ENCODE results near the gene LPO. TPM values are rescaled to one million over a fixed set of nuclear protein-coding genes. Genes with fewer than 3 reads are reported as not detected.

Gene LPO
- polyA plus RNA-seq, 2 donors = not detected

GRCh38 chr17:58314706-58315015 lies 76.3 kb downstream of the LPO start:
- Histone ChIP-seq H3K4me3 (ENCODE audit: low read depth in 1 of 2, low read length in 2 of 2) (no peak overlapping the region), H3K27me3 (ENCODE audit: control insufficient read depth in 1 of 2, insufficient read depth in 2 of 2, low read length in 2 of 2) (no peaks in the 10 kb centered on the region), H3K4me1 (ENCODE audit: control insufficient read depth in 2 of 2, insufficient read depth in 2 of 2, low read length in 1 of 2) (no peaks in the 10 kb centered on the region), H3K36me3 (ENCODE audit: control insufficient read depth in 2 of 2, insufficient read depth in 2 of 2, low read length in 1 of 2) (no peaks in the 10 kb centered on the region), H3K9me3 (ENCODE audit: control insufficient read depth in 2 of 2, insufficient read depth in 1 of 2, low read depth in 1 of 2, low read length in 1 of 2) (no peaks in the 10 kb centered on the region), H3K27ac (ENCODE audit: low read depth in 2 of 2, low read length in 1 of 2) (no peak overlapping the region)
- WGBS, 2 donors = 87 to 89% methylated on average over 6 of the region's 6 CpGs

GRCh38 chr17:58315281-58315711 lies 76.9 kb downstream of the LPO start:
- 91 to 92% methylated on average over 6 of the region's 6 CpGs for WGBS, 2 donors
- H3K4me1 ChIP-seq (ENCODE audit: control insufficient read depth in 2 of 2, insufficient read depth in 2 of 2, low read length in 1 of 2) = no peaks in the 10 kb centered on the region
- H3K27me3 ChIP-seq (ENCODE audit: control insufficient read depth in 1 of 2, insufficient read depth in 2 of 2, low read length in 2 of 2) = no peaks in the 10 kb centered on the region
- H3K9me3 ChIP-seq (ENCODE audit: control insufficient read depth in 2 of 2, insufficient read depth in 1 of 2, low read depth in 1 of 2, low read length in 1 of 2) = no peaks in the 10 kb centered on the region
- H3K36me3 ChIP-seq (ENCODE audit: control insufficient read depth in 2 of 2, insufficient read depth in 2 of 2, low read length in 1 of 2) = no peaks in the 10 kb centered on the region
- no peak overlapping the region for H3K27ac ChIP-seq (ENCODE audit: low read depth in 2 of 2, low read length in 1 of 2)
- no peak overlapping the region for H3K4me3 ChIP-seq (ENCODE audit: low read depth in 1 of 2, low read length in 2 of 2)

GRCh38 chr17:58315750-58316149 lies 77.4 kb downstream of the LPO start:
- Histone ChIP-seq H3K36me3 (ENCODE audit: control insufficient read depth in 2 of 2, insufficient read depth in 2 of 2, low read length in 1 of 2) (peaks cover 0 to under 1% of the 10 kb centered on the region in 2 donors), H3K4me3 (ENCODE audit: low read depth in 1 of 2, low read length in 2 of 2) (no peak overlapping the region), H3K27ac (ENCODE audit: low read depth in 2 of 2, low read length in 1 of 2) (no peak overlapping the region), H3K4me1 (ENCODE audit: control insufficient read depth in 2 of 2, insufficient read depth in 2 of 2, low read length in 1 of 2) (no peaks in the 10 kb centered on the region), H3K9me3 (ENCODE audit: control insufficient read depth in 2 of 2, insufficient read depth in 1 of 2, low read depth in 1 of 2, low read length in 1 of 2) (no peaks in the 10 kb centered on the region), H3K27me3 (ENCODE audit: control insufficient read depth in 1 of 2, insufficient read depth in 2 of 2, low read length in 2 of 2) (no peaks in the 10 kb centered on the region)
- 93 to 95% methylated on average over 4 of the region's 4 CpGs for WGBS, 2 donors

GRCh38 chr17:58316260-58316960 lies 78.0 kb downstream of the LPO start:
- no peaks in the 10 kb centered on the region for H3K9me3 ChIP-seq (ENCODE audit: control insufficient read depth in 2 of 2, insufficient read depth in 1 of 2, low read depth in 1 of 2, low read length in 1 of 2)
- WGBS, 2 donors = 86 to 91% methylated on average over 8 of the region's 8 CpGs
- H3K27ac ChIP-seq (ENCODE audit: low read depth in 2 of 2, low read length in 1 of 2) = no peak overlapping the region
- H3K4me3 ChIP-seq (ENCODE audit: low read depth in 1 of 2, low read length in 2 of 2) = no peak overlapping the region
- no peaks in the 10 kb centered on the region for H3K4me1 ChIP-seq (ENCODE audit: control insufficient read depth in 2 of 2, insufficient read depth in 2 of 2, low read length in 1 of 2)
- H3K27me3 ChIP-seq (ENCODE audit: control insufficient read depth in 1 of 2, insufficient read depth in 2 of 2, low read length in 2 of 2) = no peaks in the 10 kb centered on the region
- H3K36me3 ChIP-seq (ENCODE audit: control insufficient read depth in 2 of 2, insufficient read depth in 2 of 2, low read length in 1 of 2) = peaks cover 0 to 3% of the 10 kb centered on the region in 2 donors

- Histone ChIP-seq H3K27me3 (ENCODE audit: control insufficient read depth in 1 of 2, insufficient read depth in 2 of 2, low read length in 2 of 2) (no peaks in the 10 kb centered on the region), H3K36me3 (ENCODE audit: control insufficient read depth in 2 of 2, insufficient read depth in 2 of 2, low read length in 1 of 2) (peaks cover 0 to 3% of the 10 kb centered on the region in 2 donors), H3K9me3 (ENCODE audit: control insufficient read depth in 2 of 2, insufficient read depth in 1 of 2, low read depth in 1 of 2, low read length in 1 of 2) (no peaks in the 10 kb centered on the region), H3K27ac (ENCODE audit: low read depth in 2 of 2, low read length in 1 of 2) (no peak overlapping the region), H3K4me3 (ENCODE audit: low read depth in 1 of 2, low read length in 2 of 2) (no peak overlapping the region), H3K4me1 (ENCODE audit: control insufficient read depth in 2 of 2, insufficient read depth in 2 of 2, low read length in 1 of 2) (no peaks in the 10 kb centered on the region)
- 22 to 25% methylated on average over 5 of the region's 5 CpGs for WGBS, 2 donors
Observed at GRCh38 chr17:58317421-58318064, 79.2 kb downstream of the LPO start.

- H3K27ac ChIP-seq (ENCODE audit: low read depth in 2 of 2, low read length in 1 of 2) = no peak overlapping the region
- 90% methylated on average over 9 of the region's 9 CpGs for WGBS, 2 donors
- no peaks in the 10 kb centered on the region for H3K9me3 ChIP-seq (ENCODE audit: control insufficient read depth in 2 of 2, insufficient read depth in 1 of 2, low read depth in 1 of 2, low read length in 1 of 2)
- H3K4me3 ChIP-seq (ENCODE audit: low read depth in 1 of 2, low read length in 2 of 2) = no peak overlapping the region
- peaks cover 0 to 3% of the 10 kb centered on the region in 2 donors for H3K36me3 ChIP-seq (ENCODE audit: control insufficient read depth in 2 of 2, insufficient read depth in 2 of 2, low read length in 1 of 2)
- H3K27me3 ChIP-seq (ENCODE audit: control insufficient read depth in 1 of 2, insufficient read depth in 2 of 2, low read length in 2 of 2) = no peaks in the 10 kb centered on the region
- H3K4me1 ChIP-seq (ENCODE audit: control insufficient read depth in 2 of 2, insufficient read depth in 2 of 2, low read length in 1 of 2) = no peaks in the 10 kb centered on the region
Observed at GRCh38 chr17:58318065-58318481, 79.7 kb downstream of the LPO start.

Other genes with a start within 250 kb of the LPO start
- gene SRSF1, start 231.3 kb upstream of the LPO start, polyA plus RNA-seq = 10 to 100 TPM; 80.7 to 91.7 TPM
- gene DYNLL2, start 155.2 kb upstream of the LPO start, polyA plus RNA-seq = 10 to 100 TPM; 14.8 to 15.3 TPM
- under 1 TPM in 1 of 2 donors, not detected in 1; under 0.01 TPM for gene OR4D1, start 90.2 kb upstream of the LPO start, polyA plus RNA-seq
- not detected for gene OR4D2, start 71.6 kb upstream of the LPO start, polyA plus RNA-seq
- gene EPX, start 45.9 kb upstream of the LPO start, polyA plus RNA-seq = not detected
- 10 to 100 TPM in 1 of 2 donors, 1 to 10 TPM in 1; 7.8 to 10.2 TPM for gene MKS1, start 19.3 kb upstream of the LPO start, polyA plus RNA-seq
- under 1 TPM in 1 of 2 donors, not detected in 1; 0.02 TPM for gene MPO, start 42.4 kb downstream of the LPO start, polyA plus RNA-seq
- gene TSPOAP1, start 90.2 kb downstream of the LPO start, polyA plus RNA-seq = 10 to 100 TPM in 1 of 2 donors, 1 to 10 TPM in 1; 7.3 to 14.9 TPM
- gene SUPT4H1, start 113.6 kb downstream of the LPO start, polyA plus RNA-seq = 10 to 100 TPM; 39.9 to 80.8 TPM
- gene RNF43, start 178.9 kb downstream of the LPO start, polyA plus RNA-seq = 1 to 10 TPM; 5.7 to 7.5 TPM
- gene HSF5, start 249.8 kb downstream of the LPO start, polyA plus RNA-seq = under 1 TPM; 0.01 to 0.02 TPM

Data from esophagus (tissue), 2 donors.